HG02571 (cell line): Measurements from ENCODE around the gene PLCB4.

Experiments used
- ATAC-seq: cut with Tn5 transposase; IDR thresholded peaks from one replicate; pipeline ENCODE4 v1.9.1; 2021; ENCODE audit warnings: mild to moderate bottlenecking, moderate library complexity; ENCODE audit not compliant: unreplicated experiment

Gene PLCB4

DNA sequence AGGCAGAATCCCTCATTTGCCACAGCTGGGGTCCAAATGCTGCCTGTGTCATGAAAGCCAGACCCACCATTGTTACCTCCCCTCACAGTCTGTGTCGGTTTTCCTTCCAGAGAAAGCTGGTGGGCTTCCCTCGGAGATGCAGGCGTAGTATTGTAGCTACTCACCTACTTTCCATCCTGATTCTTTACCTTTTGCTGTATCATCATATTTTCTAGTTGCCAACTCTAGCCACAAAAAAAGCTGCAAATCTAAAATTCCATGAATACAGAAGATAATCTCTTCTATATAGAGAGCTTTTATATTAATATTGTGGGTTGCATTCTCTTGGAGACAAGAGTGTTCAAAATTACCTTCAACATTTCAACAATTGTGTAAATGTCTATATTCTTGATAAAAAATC, 347.5 kb downstream of the PLCB4 start:
- ATAC-seq, result no peak

DNA sequence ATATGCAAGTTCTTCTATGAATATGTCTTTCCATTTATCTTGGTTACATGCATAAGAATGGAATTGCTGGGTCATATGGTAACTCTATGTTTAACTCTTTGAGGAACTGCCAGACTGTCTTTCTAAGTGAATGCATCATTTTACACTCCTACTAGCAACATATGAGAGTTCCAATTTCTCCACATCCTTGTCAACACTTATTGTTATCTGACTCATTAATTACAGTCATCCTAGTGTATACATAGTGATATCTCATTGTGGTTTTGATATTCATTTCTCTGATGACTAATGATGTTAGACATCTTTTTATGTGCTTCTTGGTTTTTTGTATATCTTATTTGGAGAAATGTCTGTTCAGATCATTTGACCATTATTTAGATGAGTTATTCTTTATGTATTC, 348.8 kb downstream of the PLCB4 start:
- ATAC-seq, result no peak

DNA sequence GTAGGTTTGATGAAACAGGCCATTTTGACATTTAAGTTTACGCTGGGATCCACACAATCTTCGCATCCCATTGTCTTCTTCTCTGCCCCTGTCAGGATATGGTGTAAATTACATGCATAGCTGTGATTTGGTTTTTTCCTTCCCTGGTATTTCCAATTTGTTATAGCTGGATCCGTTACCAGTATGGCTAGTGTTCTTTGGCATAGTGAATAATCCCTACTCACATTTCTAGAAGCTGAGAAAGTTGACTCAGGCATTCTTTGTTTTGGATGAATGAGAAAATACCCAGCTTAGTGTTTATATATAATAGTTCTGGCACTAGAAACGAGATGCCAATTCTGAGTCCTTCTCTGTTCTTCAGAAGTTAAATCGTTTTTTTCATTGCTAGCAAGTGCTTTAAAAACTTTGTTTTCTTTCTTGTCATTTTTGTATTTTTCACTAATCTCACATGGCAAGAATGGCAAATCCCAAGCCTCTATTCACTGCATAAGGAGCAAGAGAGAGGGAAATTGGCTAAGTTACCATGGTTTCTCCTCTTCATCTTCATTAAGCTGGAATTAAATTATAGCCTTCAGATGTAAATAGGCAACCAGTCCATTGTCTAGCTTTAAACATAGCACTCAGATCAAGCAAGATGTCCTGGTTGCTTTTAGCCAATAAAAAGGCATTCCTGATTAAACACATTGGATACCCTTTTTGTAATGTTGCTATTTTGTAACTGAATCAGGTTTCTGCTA, 353.6 kb downstream of the PLCB4 start:
- ATAC-seq, result no peak

DNA sequence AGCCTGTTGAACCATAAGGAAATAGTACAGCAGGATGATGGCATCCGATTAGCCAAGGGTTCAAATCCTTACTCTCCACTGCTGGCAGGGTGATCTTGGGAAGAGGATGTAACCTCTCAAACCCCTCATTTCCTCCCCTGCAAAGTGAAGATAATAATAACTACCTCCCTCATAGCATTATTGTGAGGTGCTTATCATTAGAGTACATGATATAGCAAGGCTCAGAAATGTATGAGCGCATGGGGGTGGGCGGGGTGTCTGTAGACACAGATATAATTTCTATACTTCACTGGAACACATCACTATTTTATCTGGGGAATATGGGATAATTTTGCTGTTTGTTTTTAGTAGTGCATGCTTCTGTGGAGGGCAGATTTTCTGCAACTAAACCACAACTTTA, 355.7 kb downstream of the PLCB4 start:
- no peak for ATAC-seq

- ATAC-seq, result no peak
These were observed 358.8 kb downstream of the PLCB4 start for GRCh38 chr20:9427430-9428291.

DNA sequence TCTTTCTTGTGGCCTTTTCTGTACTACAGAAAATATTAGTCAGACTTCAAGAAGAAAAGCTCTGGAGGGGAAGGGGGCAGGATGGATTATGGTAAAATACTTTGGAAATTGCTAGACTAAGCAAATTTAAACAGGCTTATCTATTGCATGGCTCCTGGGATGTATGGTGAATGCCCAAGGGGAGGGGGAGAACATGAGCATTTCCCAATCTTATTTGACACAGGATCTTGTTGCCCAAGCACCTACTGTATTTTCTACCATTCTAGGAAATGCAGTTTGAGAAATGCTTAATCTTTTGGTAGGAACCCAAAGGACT, 359.4 kb downstream of the PLCB4 start:
- ATAC-seq, result no peak

GRCh38 chr20:9439806-9440205, 370.9 kb downstream of the PLCB4 start:
- no peak for ATAC-seq

GRCh38 chr20:9440892-9441291, 372.0 kb downstream of the PLCB4 start:
- ATAC-seq, result no peak

GRCh38 chr20:9441948-9442347, 373.1 kb downstream of the PLCB4 start:
- ATAC-seq, result no peak

DNA sequence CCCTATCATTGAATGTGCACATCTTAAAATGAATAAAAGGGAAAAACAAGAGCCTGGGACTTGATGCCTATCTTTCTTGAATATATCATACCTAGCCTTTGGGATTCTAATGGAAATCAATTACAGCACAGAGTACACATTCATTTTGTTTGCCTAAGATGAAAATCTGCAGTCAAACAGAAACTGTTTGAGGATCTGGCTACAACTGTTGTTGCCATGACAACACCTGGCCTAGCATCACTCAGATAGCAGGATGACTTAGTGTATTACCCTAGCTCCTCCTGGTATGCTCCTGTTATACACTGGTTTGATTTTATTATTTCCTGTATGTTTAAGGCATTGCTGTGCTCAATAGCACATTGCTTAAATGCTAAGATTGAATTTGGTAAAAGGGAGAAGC, 374.0 kb downstream of the PLCB4 start:
- no peak for ATAC-seq

- no peak for ATAC-seq
These were observed 376.0 kb downstream of the PLCB4 start for GRCh38 chr20:9444921-9445320.

GRCh38 chr20:9447182-9447581, 378.3 kb downstream of the PLCB4 start:
- no peak for ATAC-seq

DNA sequence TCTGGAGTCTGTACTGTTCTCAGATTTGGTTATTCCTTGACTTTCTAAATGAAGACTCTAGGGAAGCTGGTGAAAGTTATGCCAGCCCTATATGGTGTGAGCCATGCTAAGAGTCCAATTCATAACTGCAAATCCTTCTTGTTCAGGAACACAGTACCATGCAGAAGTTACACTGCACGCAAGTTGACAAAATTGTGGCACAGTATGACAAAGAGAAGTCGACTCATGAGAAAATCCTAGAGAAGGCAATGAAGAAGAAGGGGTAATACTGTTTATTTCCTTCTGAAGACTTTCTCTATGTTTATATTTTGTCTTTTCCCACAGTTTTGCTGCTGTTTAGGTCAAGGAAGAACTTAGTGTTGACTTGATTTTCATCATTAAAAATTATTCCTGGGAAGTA, 384.3 kb downstream of the PLCB4 start:
- no peak for ATAC-seq

DNA sequence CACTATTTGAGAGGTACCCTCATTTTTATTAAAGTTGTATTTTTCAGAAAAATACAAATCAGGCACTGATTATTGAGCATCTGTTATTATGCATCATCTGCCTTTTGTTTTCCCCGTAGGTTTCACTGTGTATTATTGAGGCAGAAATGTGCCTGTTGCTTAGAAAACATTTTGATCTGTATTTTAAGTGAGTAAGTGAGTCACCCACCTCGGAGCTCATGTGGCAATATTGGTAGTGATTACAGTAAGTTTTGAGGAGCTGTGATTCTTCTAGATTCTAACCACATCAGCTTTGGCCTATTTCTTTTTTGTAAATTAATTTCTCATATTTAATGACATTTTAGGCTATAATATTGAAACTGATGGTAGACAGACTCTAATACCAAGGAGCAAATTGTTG, 385.9 kb downstream of the PLCB4 start:
- ATAC-seq, result no peak

DNA sequence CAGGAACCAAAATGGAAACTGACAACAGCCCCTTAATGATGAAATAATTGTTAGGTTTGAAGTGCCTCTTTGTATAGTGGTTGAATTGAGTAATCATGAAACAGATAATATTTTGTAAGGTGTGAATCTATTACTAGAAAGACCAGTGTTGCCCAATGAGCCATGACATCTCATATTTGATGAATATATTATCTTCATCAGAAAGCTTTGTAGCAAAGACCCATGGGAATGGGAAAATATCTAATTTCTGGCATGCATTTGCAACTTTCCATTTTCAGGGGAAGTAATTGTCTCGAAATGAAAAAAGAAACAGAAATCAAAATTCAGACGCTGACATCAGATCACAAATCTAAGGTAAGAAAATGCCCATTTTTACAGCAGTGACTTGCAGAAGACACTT, 388.2 kb downstream of the PLCB4 start:
- no peak for ATAC-seq

DNA sequence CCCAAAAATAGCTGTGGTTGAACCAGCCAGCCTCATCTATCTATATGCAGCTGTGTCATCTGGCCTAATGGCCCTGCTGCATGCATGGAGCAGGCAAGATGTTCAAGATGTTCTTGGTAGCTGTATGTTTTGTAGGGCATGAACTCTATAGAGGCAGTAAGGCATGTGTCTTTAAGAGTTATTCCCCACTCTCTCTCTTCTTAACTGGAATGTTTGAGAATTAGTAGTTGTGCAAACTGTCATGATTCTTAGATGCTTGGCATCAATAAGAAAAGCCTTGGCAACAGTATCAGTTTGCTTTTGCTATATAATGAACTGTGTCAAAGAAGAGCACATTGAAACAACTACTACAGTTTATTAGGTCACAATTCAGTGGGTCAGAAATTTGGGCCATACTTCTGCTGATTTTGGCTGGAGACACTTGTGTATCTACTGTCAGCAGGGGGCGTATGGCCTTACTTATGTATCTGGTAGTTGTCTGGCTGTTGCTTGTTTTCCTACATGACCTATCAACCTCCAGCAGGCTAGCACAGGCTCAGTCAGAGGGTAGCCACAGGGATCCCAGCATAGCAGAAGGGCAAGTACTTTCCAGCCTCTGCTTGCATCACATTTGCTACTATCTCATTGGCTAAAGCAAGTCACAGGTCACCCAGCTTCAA, 389.4 kb downstream of the PLCB4 start:
- ATAC-seq, result no peak

GRCh38 chr20:9460518-9460917, 391.6 kb downstream of the PLCB4 start:
- ATAC-seq, result no peak

DNA sequence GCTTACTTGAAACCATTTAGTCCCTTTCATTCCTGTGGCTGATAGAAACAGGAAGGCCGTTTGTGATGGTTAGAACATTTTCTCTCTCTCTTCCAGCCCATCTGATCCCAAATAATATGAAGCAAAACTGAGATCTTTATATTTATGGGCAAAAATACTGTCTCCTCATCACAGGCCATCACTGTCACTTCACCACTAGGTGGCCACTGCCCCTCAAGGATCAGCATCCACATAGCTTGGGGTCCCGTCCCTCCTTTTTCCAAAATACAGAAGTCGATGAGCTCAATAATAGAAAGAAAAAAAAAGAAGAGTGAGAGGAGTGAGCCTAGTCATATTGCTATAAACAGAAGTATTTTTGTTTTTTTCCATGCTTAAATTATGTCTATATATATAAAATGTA, 399.1 kb downstream of the PLCB4 start:
- ATAC-seq, result no peak

DNA sequence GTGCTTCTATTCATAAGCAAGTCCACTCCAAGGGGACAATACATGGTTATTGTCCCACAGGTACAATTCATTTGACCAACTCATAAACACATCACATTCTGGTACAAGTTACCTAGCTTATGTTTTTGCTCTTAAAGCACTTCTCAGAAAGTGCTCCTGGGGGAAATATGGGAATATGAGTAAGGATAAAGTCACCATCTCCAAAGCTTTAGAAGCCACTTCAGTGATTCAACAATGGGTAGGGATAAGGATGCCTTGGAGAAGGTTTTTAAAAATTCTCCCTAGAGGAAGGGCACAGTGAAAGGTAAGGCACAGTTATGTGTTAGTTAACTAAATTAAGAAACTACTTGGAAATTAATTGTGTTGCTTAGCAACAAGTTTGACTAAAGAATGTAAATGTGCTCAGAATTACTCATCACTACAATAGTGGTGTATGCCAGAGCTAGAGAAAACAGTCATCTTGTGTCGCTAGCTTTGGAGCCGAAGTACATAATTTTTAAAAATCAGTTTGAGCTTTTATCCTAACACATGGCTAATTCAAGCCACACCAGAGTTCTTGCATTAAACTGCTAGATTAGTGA, 406.0 kb downstream of the PLCB4 start:
- ATAC-seq, result no peak

DNA sequence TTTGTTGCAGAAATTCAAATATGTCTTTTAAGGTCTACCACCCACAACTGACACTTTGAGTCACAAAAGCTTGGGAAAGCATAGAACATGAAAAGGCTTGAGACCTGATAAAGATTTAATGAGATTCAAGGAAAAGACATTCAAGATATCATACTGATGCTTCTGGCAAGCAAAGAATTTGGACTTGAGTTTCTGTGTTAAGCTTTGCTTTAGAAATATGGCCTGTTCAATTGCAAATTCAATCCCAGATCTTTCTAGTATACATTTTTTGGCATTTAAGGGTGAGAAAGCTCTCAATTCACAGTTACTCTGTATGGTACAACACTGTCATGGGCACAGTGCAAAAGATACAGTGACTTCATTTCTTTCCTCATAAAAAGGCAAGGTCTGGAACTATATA, 406.6 kb downstream of the PLCB4 start:
- no peak for ATAC-seq

- no peak for ATAC-seq
These were observed 407.3 kb downstream of the PLCB4 start for GRCh38 chr20:9476174-9476573.

DNA sequence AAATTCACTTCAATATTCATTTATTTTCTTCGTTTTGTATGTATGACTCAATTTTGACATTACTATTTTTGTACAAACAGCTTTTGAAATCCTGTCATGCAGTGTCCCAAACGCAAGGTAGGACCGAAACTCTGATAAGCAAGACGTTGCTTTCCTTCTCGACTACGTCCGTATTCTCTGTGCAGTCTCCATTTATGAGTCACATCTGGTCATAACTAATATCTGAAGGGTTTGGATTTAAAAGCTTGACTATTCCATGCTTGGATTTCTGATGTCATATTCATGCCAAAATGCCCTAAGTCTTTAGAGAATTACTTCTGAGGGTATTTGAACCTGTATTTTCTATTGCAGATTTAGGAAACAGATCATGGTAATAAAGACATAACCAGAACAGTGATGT, 407.8 kb downstream of the PLCB4 start:
- ATAC-seq, result no peak
